22Rv1 (cell line): Measurements from ENCODE around the gene C10orf95.

Experiments
- CTCF ChIP-seq: fragments of 450-650 bp; IDR thresholded peaks from 2 replicates; pipeline ENCODE4 v1.5.1; 2017; ENCODE audit warnings: mild to moderate bottlenecking
- ZFX ChIP-seq: fragments of 450-650 bp; IDR thresholded peaks from 2 replicates; pipeline ENCODE4 v1.6.1; 2017; ENCODE audit warnings: antibody characterized with exemption, borderline replicate concordance

- TF ChIP-seq CTCF (no peak), ZFX (no peak)
Observed at GRCh38 chr10:102416283-102416682, 35.1 kb downstream of the C10orf95 start.
